Peyer's patch (tissue), 4 donors: ENCODE data around the gene COL11A2.

ENCODE experiments used
- CTCF ChIP-seq, 6 experiments: fragments of 450-650 bp in 4 of 6; fragments of 200-600 bp in 2 of 6; sonication (generic) in 1 of 6; IDR thresholded peaks; one replicate each; pipeline ENCODE4 v1.5.1; 2017 to 2019; ENCODE audit warnings: antibody characterized with exemption in 6 of 6, mild to moderate bottlenecking in 3 of 6, moderate library complexity in 1 of 6
- POLR2A ChIP-seq, 2 donors: fragments of 450-650 bp; IDR thresholded peaks; one replicate each; pipeline ENCODE4 v1.5.1; 2017; ENCODE audit warnings: antibody characterized with exemption in 2 of 2, mild to moderate bottlenecking in 2 of 2, moderate library complexity in 2 of 2

DNA sequence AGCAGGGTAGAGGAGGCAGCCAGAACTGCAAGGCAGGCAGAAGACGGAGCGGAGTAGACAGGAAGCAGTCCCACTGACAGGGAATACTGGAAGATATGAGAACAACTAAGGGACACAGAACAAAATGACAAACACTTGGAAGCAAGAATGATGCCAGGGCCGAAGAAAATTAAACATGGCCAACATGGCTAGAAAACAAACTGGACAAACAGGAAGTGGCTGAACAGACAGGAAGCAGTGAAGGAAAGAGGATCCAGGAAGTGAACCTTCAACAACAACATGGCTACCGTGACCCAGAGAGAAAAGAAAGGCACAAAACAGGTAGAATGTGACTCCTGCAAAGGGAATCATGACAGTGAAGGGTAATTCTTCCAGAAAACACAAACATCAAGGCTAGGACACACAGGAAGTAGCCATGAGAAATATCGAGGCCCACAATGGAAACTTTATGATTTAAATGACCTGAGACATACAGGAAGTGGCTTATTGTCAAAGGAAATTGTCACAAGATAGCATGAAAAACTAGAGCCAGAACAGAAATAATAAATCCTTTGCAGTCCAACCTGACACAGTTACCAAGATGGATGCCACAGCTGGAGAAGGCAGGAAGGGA, 9.1 kb downstream of the COL11A2 start:
- TF ChIP-seq CTCF (IDR thresholded peaks at IDR 0.05), result no peak
- TF ChIP-seq POLR2A (IDR thresholded peaks at IDR 0.05), result no peak
